ENCODE results near the gene ADARB2. TPM values are rescaled to one million over a fixed set of nuclear protein-coding genes. Genes with fewer than 3 reads are reported as not detected.
A peak's percentile ranks its signal among the peaks of the same experiment; 100 is the strongest.

The ADARB2 gene
- total and polyA plus RNA-seq, 11 donors: 0.07 to 1.2 (median 0.28) TPM; not detected in 4

- TF ChIP-seq POLR2A (IDR thresholded peaks at IDR 0.05): no peak
- ATAC-seq (no peak), DNase-seq (peak in 1 of 5 donors; percentile 41)
- Histone ChIP-seq H3K36me3 (no peaks in the 10 kb centered on the region), H3K4me1 (no peaks in the 10 kb centered on the region), H3K27me3 (peaks cover 0 to 29% (median 5%) of the 10 kb centered on the region in 9 donors), H3K4me3 (no peak overlapping the region), H3K27ac (no peak overlapping the region), H3K9me3 (no peaks in the 10 kb centered on the region)
- 71 to 85% (median 78%) methylated on average over 8 of the region's 8 CpGs for WGBS, 4 donors
- intact Hi-C loops (cut with DNase I): no loop called here
Measured at GRCh38 chr10:1556496-1556895, 180.8 kb downstream of the ADARB2 start.

- DNase-seq (peak in 1 of 5 donors; percentile 29), ATAC-seq (no peak)
- Histone ChIP-seq H3K4me3 (no peak overlapping the region), H3K4me1 (no peaks in the 10 kb centered on the region), H3K27me3 (peaks cover 0 to 25% (median 5%) of the 10 kb centered on the region in 9 donors), H3K36me3 (no peaks in the 10 kb centered on the region), H3K9me3 (no peaks in the 10 kb centered on the region), H3K27ac (no peak overlapping the region)
- no peak for TF ChIP-seq POLR2A (IDR thresholded peaks at IDR 0.05)
- no peak for TF ChIP-seq CTCF (IDR thresholded peaks at IDR 0.05)
- WGBS, 4 donors: 75 to 86% (median 82%) methylated on average over 7 of the region's 7 CpGs
- intact Hi-C loops (cut with DNase I): no loop called here
Measured at GRCh38 chr10:1553951-1554350, 183.4 kb downstream of the ADARB2 start.

GRCh38 chr10:1552881-1553670, 184.2 kb downstream of the ADARB2 start:
- intact Hi-C loops (cut with DNase I): no loop called here
- no peak for ATAC-seq
- no peaks in the 10 kb centered on the region for H3K4me1 ChIP-seq
- H3K4me3 ChIP-seq: no peak overlapping the region
- peaks cover 0 to 19% (median under 1%) of the 10 kb centered on the region in 9 donors for H3K27me3 ChIP-seq
- peak in 1 of 5 donors; percentile 31 for DNase-seq
- no peaks in the 10 kb centered on the region for H3K9me3 ChIP-seq
- 71 to 76% (median 75%) methylated on average over 30 of the region's 30 CpGs for whole genome bisulfite sequencing, 4 donors
- no peaks in the 10 kb centered on the region for H3K36me3 ChIP-seq
- no peak overlapping the region for H3K27ac ChIP-seq
- TF ChIP-seq CTCF (IDR thresholded peaks at IDR 0.05): no peak
- no peak for TF ChIP-seq POLR2A (IDR thresholded peaks at IDR 0.05)

- ATAC-seq (peak in 1 of 4 donors; percentile 24), DNase-seq (no peak)
- intact Hi-C loops (cut with DNase I): no loop called here
- Histone ChIP-seq H3K36me3 (no peaks in the 10 kb centered on the region), H3K4me1 (no peaks in the 10 kb centered on the region), H3K9me3 (no peaks in the 10 kb centered on the region), H3K27me3 (peaks cover 0 to 16% (median 0%) of the 10 kb centered on the region in 9 donors), H3K27ac (no peak overlapping the region), H3K4me3 (no peak overlapping the region)
- TF ChIP-seq POLR2A (IDR thresholded peaks at IDR 0.05) (no peak), CTCF (IDR thresholded peaks at IDR 0.05) (no peak)
- 26 to 33% (median 28%) methylated on average over 9 of the region's 9 CpGs for WGBS, 4 donors
Measured at GRCh38 chr10:1552406-1552805, 184.9 kb downstream of the ADARB2 start.
